ENCODE measurements around the gene CTSA.

DNA sequence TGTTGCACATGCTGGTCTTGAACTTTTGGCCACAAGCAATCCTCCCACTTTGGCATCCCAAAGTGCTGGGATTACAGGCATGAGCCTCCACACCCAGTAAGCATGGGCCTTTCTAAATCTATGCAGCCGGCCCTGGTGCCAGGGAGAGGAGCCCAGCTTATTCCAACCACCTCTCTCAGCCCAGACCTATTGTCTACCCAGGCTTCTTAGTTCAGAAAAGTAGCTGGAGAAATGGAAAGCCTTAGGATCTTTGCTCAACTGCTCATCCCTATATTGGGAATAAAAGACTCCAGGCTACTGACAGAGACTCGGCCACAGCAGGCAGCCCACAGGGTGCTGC, 35.6 kb downstream of the CTSA start:
- TF ChIP-seq, protein P1, sequence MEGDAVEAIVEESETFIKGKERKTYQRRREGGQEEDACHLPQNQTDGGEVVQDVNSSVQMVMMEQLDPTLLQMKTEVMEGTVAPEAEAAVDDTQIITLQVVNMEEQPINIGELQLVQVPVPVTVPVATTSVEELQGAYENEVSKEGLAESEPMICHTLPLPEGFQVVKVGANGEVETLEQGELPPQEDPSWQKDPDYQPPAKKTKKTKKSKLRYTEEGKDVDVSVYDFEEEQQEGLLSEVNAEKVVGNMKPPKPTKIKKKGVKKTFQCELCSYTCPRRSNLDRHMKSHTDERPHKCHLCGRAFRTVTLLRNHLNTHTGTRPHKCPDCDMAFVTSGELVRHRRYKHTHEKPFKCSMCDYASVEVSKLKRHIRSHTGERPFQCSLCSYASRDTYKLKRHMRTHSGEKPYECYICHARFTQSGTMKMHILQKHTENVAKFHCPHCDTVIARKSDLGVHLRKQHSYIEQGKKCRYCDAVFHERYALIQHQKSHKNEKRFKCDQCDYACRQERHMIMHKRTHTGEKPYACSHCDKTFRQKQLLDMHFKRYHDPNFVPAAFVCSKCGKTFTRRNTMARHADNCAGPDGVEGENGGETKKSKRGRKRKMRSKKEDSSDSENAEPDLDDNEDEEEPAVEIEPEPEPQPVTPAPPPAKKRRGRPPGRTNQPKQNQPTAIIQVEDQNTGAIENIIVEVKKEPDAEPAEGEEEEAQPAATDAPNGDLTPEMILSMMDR (IDR thresholded peaks at IDR 0.05): no peak
- no peak for TF ChIP-seq POLR2A (IDR thresholded peaks at IDR 0.05)
- TF ChIP-seq POLR2AphosphoS5 (IDR thresholded peaks at IDR 0.05): no peak
